Fibroblast of lung (primary cell): Measurements from ENCODE around the gene HES7. TPM values are rescaled to one million over a fixed set of nuclear protein-coding genes. Genes with fewer than 3 reads are reported as not detected.

Source experiments
- DNase-seq, 2 donors: peaks; one replicate each; pipeline versions ENCODE4 v3.0.0 to v3.0.0-alpha.2; 2010; ENCODE audit warnings: low read depth in 2 of 2
- H2AFZ ChIP-seq: 2 replicates; pipeline ENCODE4 v1.5.1; 2012; ENCODE audit warnings: low read length, control low read depth, inconsistent platforms
- H3K27ac ChIP-seq: 2 replicates; pipeline ENCODE4 v1.5.1; 2011; ENCODE audit warnings: low read length, control low read depth; ENCODE audit not compliant: insufficient read depth
- H3K27me3 ChIP-seq: 2 replicates; pipeline ENCODE4 v1.5.1; 2011; ENCODE audit warnings: mild to moderate bottlenecking, low read length; ENCODE audit not compliant: control insufficient read depth, insufficient read depth
- H3K36me3 ChIP-seq: 2 replicates; pipeline ENCODE4 v1.5.1; 2011; ENCODE audit warnings: low read length; ENCODE audit not compliant: control insufficient read depth, insufficient read depth
- H3K4me1 ChIP-seq: 2 replicates; pipeline ENCODE4 v1.5.1; 2011; ENCODE audit warnings: low read length; ENCODE audit not compliant: control insufficient read depth, insufficient read depth; ENCODE audit errors: extremely low read depth
- H3K4me2 ChIP-seq: 2 replicates; pipeline ENCODE4 v1.5.1; 2011; ENCODE audit warnings: low read length, control low read depth; ENCODE audit not compliant: insufficient read depth; ENCODE audit errors: extremely low read depth
- H3K4me3 ChIP-seq, 4 experiments: fragments of 200-600 bp in 1 of 4; sonication (generic) in 1 of 4; replicated peaks in 1 of 4; 2 replicates each; pipeline ENCODE4 v1.5.1; 2011 to 2016; ENCODE audit warnings: low read length in 4 of 4, low read depth in 3 of 4, mild to moderate bottlenecking in 3 of 4, control low read depth in 2 of 4, inconsistent platforms in 1 of 4, mixed read lengths in 1 of 4; ENCODE audit not compliant: insufficient read depth in 1 of 4; ENCODE audit errors: control extremely low read depth in 1 of 4
- H3K79me2 ChIP-seq: 2 replicates; pipeline ENCODE4 v1.5.1; 2012; ENCODE audit warnings: mild to moderate bottlenecking, low read length, inconsistent platforms; ENCODE audit not compliant: control insufficient read depth, insufficient read depth
- H3K9ac ChIP-seq: 2 replicates; pipeline ENCODE4 v1.5.1; 2011; ENCODE audit warnings: mild to moderate bottlenecking, low read length, control low read depth; ENCODE audit not compliant: insufficient read depth
- H3K9me3 ChIP-seq: 2 replicates; pipeline ENCODE4 v1.5.1; 2012; ENCODE audit warnings: low read depth, low read length; ENCODE audit not compliant: control insufficient read depth, insufficient read depth
- H4K20me1 ChIP-seq: 2 replicates; pipeline ENCODE4 v1.5.1; 2011; ENCODE audit warnings: low read length; ENCODE audit not compliant: control insufficient read depth, insufficient read depth; ENCODE audit errors: extremely low read depth
- CTCF ChIP-seq, 2 donors: IDR thresholded peaks in 1 of 2; conservative IDR thresholded peaks in 1 of 2; 1 replicate in 1 of 2; 2 replicates in 1 of 2; pipeline ENCODE4 v1.5.1; 2011 to 2012; ENCODE audit warnings: low read length in 2 of 2, control low read depth in 1 of 2, inconsistent platforms in 1 of 2, low read depth in 1 of 2, mild to moderate bottlenecking in 1 of 2
- EZH2 ChIP-seq: IDR thresholded peaks from 2 replicates; pipeline ENCODE4 v1.5.1; 2012; ENCODE audit warnings: low read length, control low read depth, mild to moderate bottlenecking; ENCODE audit errors: missing control alignments
- polyA plus RNA-seq, 2 donors: library from polyadenylated mRNA; depleted of rRNA in 1 of 2; stranded (reverse) in 1 of 2; unstranded in 1 of 2; fragments of >200 nt; gene quantifications; 2 replicates each; pipeline ENCODE4 v1.2.1, GENCODE V29; 2011 to 2012; ENCODE audit warnings: missing spikeins in 1 of 2
- total RNA-seq: library from RNA; depleted of rRNA; stranded (reverse); fragments of >200 nt; gene quantifications from 2 replicates; pipeline ENCODE4 v1.2.1, GENCODE V29; 2014

HES7 gene
- total and polyA plus RNA-seq, 2 donors (not counting 1 experiment from before 2014, with no cell fraction given): under 0.01 TPM; not detected in 1

DNA sequence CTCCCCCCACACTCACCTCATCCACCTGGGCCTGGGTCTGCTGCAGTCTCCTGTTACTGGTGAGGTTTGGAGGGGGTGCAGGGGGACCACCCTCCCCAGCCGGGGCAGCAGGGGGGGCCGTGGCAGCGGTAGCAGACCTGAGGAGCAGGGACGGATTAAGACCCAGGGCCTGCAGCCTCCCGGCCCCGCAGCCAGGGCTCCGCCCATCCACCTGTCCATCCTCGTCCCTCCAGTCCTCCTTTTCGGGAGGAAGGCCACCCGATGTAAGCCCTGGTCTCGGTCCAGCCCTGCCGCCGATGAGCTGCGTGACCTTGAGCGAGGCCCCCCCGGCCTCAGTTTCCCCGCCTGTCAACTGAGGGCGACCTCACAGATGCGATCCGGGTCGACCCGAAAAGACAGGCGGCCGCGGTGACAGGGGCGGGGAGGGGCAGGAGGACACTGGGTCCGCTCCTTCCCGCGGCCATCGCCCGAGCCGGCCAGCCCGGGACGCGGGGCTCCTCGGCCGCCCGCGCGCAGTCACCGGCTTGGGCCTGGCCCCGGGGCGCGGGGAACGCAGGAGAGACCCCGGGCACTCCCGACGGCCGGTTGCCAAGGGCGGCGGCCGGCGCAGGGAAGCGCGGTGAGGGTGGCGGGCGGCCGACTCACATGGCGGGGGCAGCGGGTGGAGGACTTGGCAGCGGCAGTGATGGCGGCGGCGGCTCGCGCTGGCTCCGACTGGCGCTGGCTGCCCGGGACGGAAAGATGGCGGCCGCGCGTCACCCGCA, 38.5 kb upstream of the HES7 start, which contains the start of gene VAMP2:
Gene VAMP2, minus strand, starts transcription at position 716 of the 764 bp plus-strand sequence. Its CDS starts 69 bp downstream, at position 647.
- Histone ChIP-seq H3K9ac (peak within 1 kb of the TSS; percentile 100), H3K4me1 (peaks cover 35% of the 10 kb centered on the region), H3K27ac (peak within 1 kb of the TSS; percentile 98), H3K79me2 (peaks cover 18% of the 10 kb centered on the region), H3K9me3 (no peaks in the 10 kb centered on the region), H2AFZ (peak within 1 kb of the TSS; percentile 93), H3K27me3 (no peaks in the 10 kb centered on the region), H3K4me3 (peak within 1 kb of the TSS; percentile 75 to 97 (median 91)), H3K4me2 (peak within 1 kb of the TSS; percentile 92), H3K36me3 (peaks cover 12% of the 10 kb centered on the region), H4K20me1 (no peaks in the 10 kb centered on the region)
- peak; percentile 52 to 65 for DNase-seq
- TF ChIP-seq CTCF (conservative IDR thresholded peaks at IDR 0.05 in 1 of 2, IDR thresholded peaks at IDR 0.05 in 1 of 2; ENCODE audit: low read depth in 1 of 2, low read length in 2 of 2) (no peak), EZH2 (no peak)

- Histone ChIP-seq H4K20me1 (no peaks in the 10 kb centered on the region), H3K79me2 (peaks cover 18% of the 10 kb centered on the region), H3K9me3 (no peaks in the 10 kb centered on the region), H3K4me3 (peak overlapping the region; percentile 75 to 97 (median 91)), H3K4me1 (peaks cover 41% of the 10 kb centered on the region), H3K4me2 (peak overlapping the region; percentile 92), H3K27ac (peak overlapping the region; percentile 98), H3K36me3 (peaks cover 12% of the 10 kb centered on the region), H3K9ac (peak overlapping the region; percentile 100), H2AFZ (no peak overlapping the region), H3K27me3 (no peaks in the 10 kb centered on the region)
- no peak for DNase-seq
- no peak for TF ChIP-seq EZH2
- no peak for TF ChIP-seq CTCF (conservative IDR thresholded peaks at IDR 0.05 in 1 of 2, IDR thresholded peaks at IDR 0.05 in 1 of 2; ENCODE audit: low read depth in 1 of 2, low read length in 2 of 2)
These were observed 37.7 kb upstream of the HES7 start for GRCh38 chr17:8161289-8162232.

DNA sequence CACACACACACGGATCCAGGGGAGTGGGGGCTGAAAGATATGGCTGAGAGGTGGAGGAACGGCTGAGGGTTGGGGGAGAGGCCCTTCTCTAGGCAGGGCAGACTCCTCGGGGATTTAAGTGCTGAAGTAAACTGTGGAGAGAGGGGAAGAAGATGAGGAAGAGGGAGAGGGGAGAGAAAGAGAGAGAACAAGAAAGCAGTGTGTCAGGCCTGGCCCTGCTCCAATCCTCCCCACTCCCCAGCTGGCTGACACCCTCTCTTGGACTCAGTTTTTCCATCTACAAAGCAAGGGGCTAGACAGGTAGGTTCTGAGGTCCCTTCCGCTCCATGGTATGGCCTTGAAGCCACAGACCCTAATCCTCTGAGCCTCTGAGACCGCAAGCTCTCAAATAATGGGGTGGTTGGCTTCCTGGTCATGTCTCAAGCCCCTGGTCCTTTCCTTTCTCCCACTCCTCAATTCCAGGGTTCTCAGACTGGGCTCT, 36.9 kb upstream of the HES7 start:
- H3K9me3 ChIP-seq: no peaks in the 10 kb centered on the region
- H3K27me3 ChIP-seq: no peaks in the 10 kb centered on the region
- H2AFZ ChIP-seq: no peak overlapping the region
- H3K36me3 ChIP-seq: peaks cover 12% of the 10 kb centered on the region
- no peak overlapping the region for H3K27ac ChIP-seq
- no peak overlapping the region for H3K9ac ChIP-seq
- H3K4me2 ChIP-seq: no peak overlapping the region
- DNase-seq: no peak
- peaks cover 39% of the 10 kb centered on the region for H3K4me1 ChIP-seq
- H4K20me1 ChIP-seq: no peaks in the 10 kb centered on the region
- no peak for TF ChIP-seq EZH2
- TF ChIP-seq CTCF (conservative IDR thresholded peaks at IDR 0.05 in 1 of 2, IDR thresholded peaks at IDR 0.05 in 1 of 2; ENCODE audit: low read depth in 1 of 2, low read length in 2 of 2): no peak
- H3K4me3 ChIP-seq: peak overlapping the region in 2 of 4 experiments; percentile 4 to 75
- H3K79me2 ChIP-seq: peaks cover 18% of the 10 kb centered on the region
